Ovary (tissue), 9 donors: ENCODE measurements around the gene ST3GAL3. TPM values are rescaled to one million over a fixed set of nuclear protein-coding genes. Genes with fewer than 3 reads are reported as not detected.
"Not testable (repeated sequence)": the region's sequence is repeated elsewhere in the genome, so short reads cannot be mapped to it uniquely, and the experiment has no call there.

ENCODE experiments used
- DNase-seq, 5 donors: peaks; one replicate each; pipeline ENCODE4 v3.0.0-alpha.2; 2019 to 2020
- H3K27ac ChIP-seq, 2 donors: fragments of 200-600 bp; one replicate each; pipeline versions ENCODE4 v1.5.1 to v1.8.0; 2019 to 2022
- H3K27me3 ChIP-seq: fragments of 200-600 bp; one replicate; pipeline ENCODE4 v1.8.0; 2022
- H3K36me3 ChIP-seq: fragments of 200-600 bp; sonication (generic); one replicate; pipeline ENCODE4 v1.5.1; 2019
- H3K4me1 ChIP-seq: one replicate; pipeline ENCODE4 v1.8.1; 2013; ENCODE audit warnings: mild to moderate bottlenecking, moderate library complexity; ENCODE audit not compliant: insufficient read depth
- H3K4me3 ChIP-seq: fragments of 200-600 bp; sonication (generic); one replicate; pipeline ENCODE4 v1.5.1; 2017
- H3K9me3 ChIP-seq, 2 donors: fragments of 200-600 bp in 1 of 2; sonication (generic) in 1 of 2; one replicate each; pipeline versions ENCODE4 v1.5.1 to v1.8.1; 2013 to 2019; ENCODE audit warnings: mild to moderate bottlenecking in 1 of 2, moderate library complexity in 1 of 2
- EP300 ChIP-seq: sonication (generic); formaldehyde crosslinking; IDR thresholded peaks from one replicate; pipeline ENCODE4 v1.6.1; 2017; ENCODE audit warnings: antibody characterized with exemption
- POLR2A ChIP-seq: fragments of 450-650 bp; IDR thresholded peaks from one replicate; pipeline ENCODE4 v1.6.1; 2017; ENCODE audit warnings: antibody characterized with exemption, mild to moderate bottlenecking, moderate library complexity
- WGBS, 3 donors: extraction: QIAGEN DNeasy Blood & Tissue Kit in 1 of 3; methylation state at CpG; one replicate each; pipeline versions ENCODE4 v1.1.5 to v1.1.7; 2013 to 2017; 5-methylcytosine and 5-hydroxymethylcytosine counted together
- intact Hi-C, 4 donors: fragments of 100-400 bp; cut with DNase I; formaldehyde crosslinking; loops; one replicate each; pipeline versions ENCODE4 v1.11.0 to v1.15.1; 2022 to 2023
- polyA plus RNA-seq, 2 donors: library from polyadenylated mRNA; stranded (reverse); fragments of 200-250 nt in 1 of 2; fragments of 350-450 nt in 1 of 2; fragmentation: Illumina TruSeq in 1 of 2; extraction: RNeasy Lipid Tissue Mini Kit (QIAGEN cat#74804) in 1 of 2; gene quantifications; one replicate each; pipeline ENCODE4 v1.2.3, GENCODE V29; 2013 to 2014
- total RNA-seq, 7 donors: library from RNA; depleted of rRNA in 2 of 7; stranded (reverse); fragments of >200 nt in 2 of 7; fragmentation: NEBNext Ultra II Directional in 3 of 7; extraction: Animal tissue kit (Norgen Biotek cat#: 25700) in 3 of 7; gene quantifications; one replicate each; pipeline versions ENCODE4 v1.1.0 to v1.2.4, GENCODE V29; 2016 to 2023
- TF ChIP-seq, protein P1 (sequence below), 3 donors: fragments of 450-650 bp in 2 of 3; fragments of 200-600 bp in 1 of 3; IDR thresholded peaks; one replicate each; pipeline versions ENCODE4 v1.5.1 to v1.8.0; 2016 to 2022; ENCODE audit warnings: antibody characterized with exemption in 3 of 3, mild to moderate bottlenecking in 1 of 3
- donor health status: DM: no; HTN: no; CAD: no; lungs with moderate emphysema.
- donor health status: DM: no; HTN: no; CAD: no.
- donor health status: Bipolar disorder and iron deficiency.
- donor health status: DM: yes; HTN: yes; CAD: no.
- donor health status: DM: no; HTN: no; CAD: no.
- donor health status: DM: yes; HTN: yes; CAD: no.

ST3GAL3 gene
- total and polyA plus RNA-seq, 9 donors, result 11.4 to 43.3 (median 27.1) TPM

DNA sequence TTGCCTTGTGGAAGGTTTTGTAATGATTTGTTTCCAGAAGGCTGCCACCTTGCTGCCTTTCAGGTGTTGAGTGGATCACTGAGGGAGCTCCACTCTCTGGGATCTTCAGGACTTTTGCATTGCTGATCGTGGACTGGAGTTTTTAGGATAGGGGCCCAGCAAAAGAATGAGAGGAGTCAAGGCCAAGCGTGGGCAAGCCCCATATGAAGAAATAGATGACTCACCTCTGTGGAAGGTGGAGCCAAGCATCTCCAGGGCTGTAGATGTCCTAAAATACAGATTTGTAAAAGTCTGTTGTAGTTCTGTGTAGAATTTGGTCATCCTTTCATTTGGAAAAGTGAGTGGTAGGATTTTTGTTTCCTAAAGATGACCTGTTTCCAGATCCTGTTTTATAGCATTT lies 67.0 kb downstream of the ST3GAL3 start:
- intact Hi-C loops, result no loop called here
- no peaks in the 10 kb centered on the region for H3K27me3 ChIP-seq
- H3K9me3 ChIP-seq, result no peaks in the 10 kb centered on the region
- WGBS, 3 donors, result 20 to 32% (median 31%) methylated on average over 2 of the region's 2 CpGs
- H3K4me1 ChIP-seq, result no peaks in the 10 kb centered on the region
- no peak overlapping the region for H3K27ac ChIP-seq
- TF ChIP-seq EP300, result no peak
- no peak for TF ChIP-seq POLR2A
- TF ChIP-seq, protein P1, sequence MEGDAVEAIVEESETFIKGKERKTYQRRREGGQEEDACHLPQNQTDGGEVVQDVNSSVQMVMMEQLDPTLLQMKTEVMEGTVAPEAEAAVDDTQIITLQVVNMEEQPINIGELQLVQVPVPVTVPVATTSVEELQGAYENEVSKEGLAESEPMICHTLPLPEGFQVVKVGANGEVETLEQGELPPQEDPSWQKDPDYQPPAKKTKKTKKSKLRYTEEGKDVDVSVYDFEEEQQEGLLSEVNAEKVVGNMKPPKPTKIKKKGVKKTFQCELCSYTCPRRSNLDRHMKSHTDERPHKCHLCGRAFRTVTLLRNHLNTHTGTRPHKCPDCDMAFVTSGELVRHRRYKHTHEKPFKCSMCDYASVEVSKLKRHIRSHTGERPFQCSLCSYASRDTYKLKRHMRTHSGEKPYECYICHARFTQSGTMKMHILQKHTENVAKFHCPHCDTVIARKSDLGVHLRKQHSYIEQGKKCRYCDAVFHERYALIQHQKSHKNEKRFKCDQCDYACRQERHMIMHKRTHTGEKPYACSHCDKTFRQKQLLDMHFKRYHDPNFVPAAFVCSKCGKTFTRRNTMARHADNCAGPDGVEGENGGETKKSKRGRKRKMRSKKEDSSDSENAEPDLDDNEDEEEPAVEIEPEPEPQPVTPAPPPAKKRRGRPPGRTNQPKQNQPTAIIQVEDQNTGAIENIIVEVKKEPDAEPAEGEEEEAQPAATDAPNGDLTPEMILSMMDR (IDR thresholded peaks at IDR 0.05), result no peak
- H3K36me3 ChIP-seq, result no peaks in the 10 kb centered on the region
- no peak overlapping the region for H3K4me3 ChIP-seq
- peak in 2 of 5 donors; percentile 29 to 30 for DNase-seq

DNA sequence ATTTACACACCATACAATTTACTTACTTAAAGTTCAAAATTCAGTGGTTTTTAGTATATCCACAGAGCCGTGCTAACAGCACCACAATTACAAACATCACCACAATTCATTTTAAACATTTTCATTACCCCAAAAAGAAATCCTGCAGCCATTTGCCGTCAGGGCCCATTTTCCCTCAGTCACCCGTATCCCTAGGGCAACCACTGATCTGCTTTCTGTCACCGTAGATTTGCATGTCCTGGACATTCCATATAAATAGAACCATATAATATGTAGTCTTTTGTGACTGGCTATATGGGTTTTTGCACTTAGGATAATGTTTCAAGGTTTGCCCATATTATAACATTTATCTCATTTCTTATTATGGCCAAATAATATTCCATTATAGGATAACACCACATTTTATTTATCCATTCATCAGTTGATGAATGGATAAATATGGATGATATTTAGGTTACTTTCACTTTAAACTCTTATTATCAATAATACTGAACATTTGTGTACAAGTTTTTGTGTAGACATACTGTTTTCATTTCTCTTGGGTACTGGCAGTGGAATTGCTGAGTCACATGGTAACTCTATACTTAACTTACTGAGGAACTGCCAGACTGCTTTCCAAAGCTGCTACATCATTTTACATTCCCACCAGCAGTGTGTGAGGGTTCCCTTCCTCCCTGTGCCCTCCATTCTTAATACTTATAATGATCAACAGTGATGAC lies 68.9 kb downstream of the ST3GAL3 start:
- TF ChIP-seq POLR2A, result no peak
- TF ChIP-seq EP300, result no peak
- TF ChIP-seq, protein P1 (IDR thresholded peaks at IDR 0.05), result no peak
- Histone ChIP-seq H3K9me3 (no peaks in the 10 kb centered on the region), H3K27ac (no peak overlapping the region), H3K4me1 (no peaks in the 10 kb centered on the region), H3K27me3 (no peaks in the 10 kb centered on the region), H3K36me3 (no peaks in the 10 kb centered on the region), H3K4me3 (no peak overlapping the region)
- DNase-seq, result no peak
- 94 to 96% (median 95%) methylated on average over 4 of the region's 4 CpGs for WGBS, 3 donors
- intact Hi-C loops, result no loop called here

DNA sequence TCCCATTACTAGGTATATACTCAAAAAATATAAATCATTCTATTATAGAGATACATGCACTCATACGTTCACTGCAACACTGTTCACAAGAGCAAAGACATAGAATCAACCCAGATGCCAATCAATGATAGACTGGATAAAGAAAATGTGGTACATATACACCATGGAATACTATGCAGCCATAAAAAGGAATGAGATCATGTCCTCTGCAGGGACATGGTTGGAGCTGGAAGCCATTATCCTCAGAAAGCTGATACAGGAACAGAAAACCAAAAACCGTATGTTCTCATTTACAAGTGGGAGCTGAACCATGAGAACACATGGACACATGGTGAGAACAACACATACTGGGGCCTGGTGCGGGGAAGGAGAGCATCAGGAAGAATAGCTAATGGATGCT lies 70.6 kb downstream of the ST3GAL3 start:
- DNase-seq, H3K27ac ChIP-seq, intact Hi-C loops, H3K4me1 ChIP-seq, H3K36me3 ChIP-seq, H3K9me3 ChIP-seq, H3K4me3 ChIP-seq, H3K27me3 ChIP-seq: not testable (repeated sequence)
- 96 to 99% (median 99%) methylated on average over 3 of the region's 3 CpGs for WGBS, 3 donors

DNA sequence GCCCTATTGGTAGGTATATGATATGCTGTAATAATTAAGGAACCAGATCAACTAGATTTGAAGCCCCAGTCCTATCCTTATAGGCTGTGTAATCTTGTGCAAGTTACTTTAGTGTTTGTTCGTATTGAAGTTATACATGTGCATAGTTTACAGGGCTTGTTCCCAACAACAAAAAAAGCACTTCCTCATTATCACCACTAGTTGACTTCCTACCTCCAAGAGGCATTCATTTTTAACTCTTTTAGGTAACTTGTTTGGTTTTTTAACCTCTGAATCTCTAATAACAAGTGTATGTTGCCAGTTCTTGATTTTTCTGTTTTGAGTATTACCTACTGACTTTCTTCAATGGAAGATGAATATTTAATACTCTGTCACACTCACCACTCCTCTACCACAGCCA lies 71.9 kb downstream of the ST3GAL3 start:
- Histone ChIP-seq H3K4me1 (peaks cover 2% of the 10 kb centered on the region), H3K4me3 (no peak overlapping the region), H3K9me3 (no peaks in the 10 kb centered on the region), H3K27ac (no peak overlapping the region), H3K27me3 (no peaks in the 10 kb centered on the region), H3K36me3 (no peaks in the 10 kb centered on the region)
- DNase-seq, result no peak
- TF ChIP-seq, protein P1 (IDR thresholded peaks at IDR 0.05), result no peak
- TF ChIP-seq EP300, result no peak
- WGBS, 3 donors, result 92 to 97% (median 97%) methylated on average over 1 of the region's 1 CpG
- intact Hi-C loops, result no loop called here

DNA sequence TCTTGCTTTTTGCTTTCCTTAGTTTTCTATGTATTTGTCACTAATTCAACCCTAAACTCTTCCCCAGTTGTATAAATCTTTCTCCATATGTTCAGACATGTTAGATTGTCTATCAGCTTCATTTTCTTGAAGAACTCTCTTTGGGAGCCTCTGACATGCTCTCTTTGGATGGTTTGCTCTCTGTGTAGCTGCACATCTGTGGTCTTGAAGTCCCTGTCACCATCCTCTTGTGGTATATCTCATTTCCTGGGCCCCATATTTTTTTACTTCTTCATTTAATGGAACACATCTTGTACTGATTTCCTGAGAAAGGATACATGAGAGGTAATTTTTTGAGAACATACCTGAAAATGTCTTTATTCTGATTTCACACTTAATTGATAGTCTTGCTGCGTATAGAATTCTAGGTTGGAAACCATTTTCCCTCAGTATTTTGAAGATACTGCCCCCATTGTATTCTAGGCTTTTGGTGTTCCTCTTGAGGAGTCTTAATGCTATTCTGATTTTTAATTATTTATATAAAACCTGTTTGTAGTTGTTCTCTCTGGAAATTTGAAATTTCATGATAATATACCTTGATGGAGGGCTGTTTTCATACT lies 72.6 kb downstream of the ST3GAL3 start:
- TF ChIP-seq, protein P1 (IDR thresholded peaks at IDR 0.05), result no peak
- TF ChIP-seq EP300 (no peak), POLR2A (no peak)
- no peak overlapping the region for H3K4me3 ChIP-seq

More for the DNA sequence above, 72.6 kb downstream of the ST3GAL3 start:
- Histone ChIP-seq H3K4me1 (peaks cover 2% of the 10 kb centered on the region), H3K36me3 (no peaks in the 10 kb centered on the region), H3K27me3 (no peaks in the 10 kb centered on the region), H3K27ac (no peak overlapping the region), H3K9me3 (no peaks in the 10 kb centered on the region)
- WGBS, 3 donors, result 97 to 100% (median 98%) methylated on average over 1 of the region's 1 CpG
- intact Hi-C loops, result no loop called here
- no peak for DNase-seq
